ENCODE data around the gene VCL.

DNA sequence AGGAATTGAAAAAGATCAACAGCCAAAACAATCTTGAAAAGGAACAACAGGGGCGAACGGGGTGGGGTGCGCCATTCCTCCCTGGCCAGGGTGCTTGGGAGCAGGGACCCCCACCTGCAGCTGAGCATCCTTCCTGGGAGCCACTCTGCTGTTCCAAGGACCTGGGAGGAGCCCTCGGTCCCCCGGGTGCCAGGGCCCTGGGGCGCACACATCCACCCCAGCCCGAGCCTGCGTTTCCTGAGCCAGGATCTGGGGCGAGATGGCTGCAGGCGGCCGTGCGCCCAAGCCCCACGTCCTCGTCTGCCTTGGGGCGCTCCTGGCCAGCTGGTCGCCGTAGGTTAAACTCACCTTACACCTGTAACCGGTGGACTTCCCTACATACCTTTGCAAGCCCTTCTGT, 142.1 kb downstream of the VCL start:
- TF ChIP-seq POLR2AphosphoS5 (IDR thresholded peaks at IDR 0.05; ENCODE audit: borderline replicate concordance, low read depth, low read length) (no peak), EZH2 (IDR thresholded peaks at IDR 0.05) (no peak), FOXP2 (optimal IDR thresholded peaks at IDR 0.05; ENCODE audit: control extremely low read depth, extremely low read length, insufficient read depth) (no peak)

Data from SK-N-MC (cell line).